HG02759 (cell line): ENCODE measurements around the gene KCNK3.

Experiments used
- ATAC-seq: cut with Tn5 transposase; IDR thresholded peaks from one replicate; pipeline ENCODE4 v1.9.1; 2021; ENCODE audit warnings: mild to moderate bottlenecking, moderate library complexity; ENCODE audit not compliant: unreplicated experiment

The KCNK3 gene

DNA sequence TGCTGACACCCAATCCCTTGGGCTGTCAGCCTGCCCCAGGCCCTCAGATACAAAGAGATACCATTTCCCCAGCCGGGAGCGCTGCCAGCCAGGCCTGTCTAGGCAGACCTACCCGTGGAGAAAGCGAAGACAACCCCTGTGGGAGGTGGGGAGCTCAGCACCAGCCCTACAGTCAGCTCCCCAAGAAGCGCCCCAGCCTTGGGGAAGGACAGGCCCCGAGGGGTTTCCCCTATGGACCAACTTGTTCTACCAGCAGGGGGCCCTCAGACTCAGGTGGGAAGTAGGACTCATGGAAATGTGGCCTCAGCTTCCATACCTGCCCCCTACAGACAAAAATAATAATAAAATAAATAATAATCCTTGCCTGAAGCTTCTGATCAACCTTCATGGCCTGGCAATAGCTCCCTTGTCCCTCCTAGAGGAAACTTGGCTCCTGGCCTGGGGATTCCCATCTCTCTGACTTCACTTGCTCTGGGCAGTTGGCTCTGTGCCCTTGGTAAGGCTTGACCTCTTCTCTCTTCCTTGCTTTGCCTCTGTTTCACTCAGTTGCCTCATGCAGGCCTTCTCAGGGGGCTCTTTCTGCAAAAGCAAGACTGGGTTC, 78.6 kb downstream of the KCNK3 start:
- ATAC-seq: no peak

DNA sequence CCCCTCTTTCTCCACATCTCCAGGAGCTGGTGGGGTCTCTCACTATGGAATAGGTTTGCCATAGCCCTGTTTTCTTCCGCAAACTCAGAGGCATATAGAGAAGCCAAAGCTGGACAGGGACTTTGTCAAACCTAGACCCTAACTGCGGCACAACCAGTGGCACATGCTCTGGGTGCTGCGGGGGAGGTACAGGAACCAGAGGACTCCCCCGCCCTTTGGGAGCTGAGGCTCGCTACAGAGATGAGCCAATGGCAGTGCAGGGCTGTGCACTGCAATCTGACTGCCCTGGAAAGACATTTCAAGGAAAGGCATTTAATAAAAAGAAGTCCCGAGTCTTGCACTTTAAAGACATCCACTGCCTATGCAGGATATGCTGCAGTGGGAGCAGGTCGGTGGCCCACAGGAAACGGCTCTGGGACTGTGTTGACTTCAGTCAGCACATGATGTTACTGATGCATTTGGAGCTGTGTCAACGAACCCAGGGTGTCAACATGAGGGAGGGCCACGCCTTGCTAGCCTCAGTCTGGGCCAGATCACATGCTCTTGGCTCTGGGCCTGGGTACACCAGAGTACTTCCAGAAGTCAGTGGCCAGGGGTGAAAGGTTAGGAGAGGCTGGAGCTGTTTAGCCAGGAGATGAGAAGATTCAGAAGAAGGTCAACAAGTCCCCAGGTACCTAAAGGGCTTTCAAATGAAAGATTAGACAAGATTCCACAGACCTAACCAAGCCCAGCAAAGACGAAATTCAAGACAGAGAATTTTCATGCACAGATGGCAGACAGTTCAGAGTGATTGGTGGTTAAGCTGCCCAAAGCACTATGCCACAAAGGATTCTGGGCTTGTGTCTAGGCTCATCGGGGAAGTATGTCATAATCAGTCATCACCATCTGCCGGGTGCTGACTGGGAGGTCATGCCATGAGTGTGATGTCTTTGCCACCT, 79.8 kb downstream of the KCNK3 start:
- no peak for ATAC-seq

DNA sequence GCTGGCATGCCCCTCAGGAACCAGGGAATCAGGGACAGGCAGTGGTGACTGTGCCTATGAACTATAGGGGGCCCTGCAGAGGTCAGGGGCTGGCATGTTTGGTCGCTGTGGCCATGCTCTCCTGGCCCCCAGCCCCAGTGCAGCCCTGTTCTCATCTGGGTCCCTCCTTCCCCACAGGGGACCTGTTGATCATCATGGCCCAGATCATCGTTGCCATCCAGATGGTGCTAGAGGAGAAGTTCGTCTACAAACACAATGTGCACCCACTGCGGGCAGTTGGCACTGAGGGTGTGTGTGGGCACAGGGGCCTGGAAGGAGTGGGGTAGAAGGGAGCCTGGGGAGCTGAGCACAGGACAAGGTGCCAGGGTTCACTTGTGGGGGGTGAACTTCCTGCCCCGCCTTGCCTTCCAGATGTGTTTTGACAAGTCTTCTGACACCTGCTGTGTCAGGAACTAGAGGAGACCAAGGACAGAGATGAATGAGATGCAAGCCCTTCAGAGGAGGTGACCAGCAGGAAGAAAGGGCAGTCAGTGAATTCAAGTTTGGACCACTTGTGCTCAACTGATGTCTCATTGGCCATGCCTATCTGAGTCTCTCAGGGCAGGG, 83.8 kb downstream of the KCNK3 start:
- ATAC-seq: no peak

DNA sequence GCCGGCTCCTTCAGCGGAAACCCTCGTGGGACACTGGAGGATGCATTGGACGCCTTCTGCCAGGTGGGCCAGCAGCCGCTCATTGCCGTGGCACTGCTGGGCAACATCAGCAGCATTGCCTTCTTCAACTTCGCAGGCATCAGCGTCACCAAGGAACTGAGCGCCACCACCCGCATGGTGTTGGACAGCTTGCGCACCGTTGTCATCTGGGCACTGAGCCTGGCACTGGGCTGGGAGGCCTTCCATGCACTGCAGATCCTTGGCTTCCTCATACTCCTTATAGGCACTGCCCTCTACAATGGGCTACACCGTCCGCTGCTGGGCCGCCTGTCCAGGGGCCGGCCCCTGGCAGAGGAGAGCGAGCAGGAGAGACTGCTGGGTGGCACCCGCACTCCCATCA, 85.6 kb downstream of the KCNK3 start:
- ATAC-seq: no peak

DNA sequence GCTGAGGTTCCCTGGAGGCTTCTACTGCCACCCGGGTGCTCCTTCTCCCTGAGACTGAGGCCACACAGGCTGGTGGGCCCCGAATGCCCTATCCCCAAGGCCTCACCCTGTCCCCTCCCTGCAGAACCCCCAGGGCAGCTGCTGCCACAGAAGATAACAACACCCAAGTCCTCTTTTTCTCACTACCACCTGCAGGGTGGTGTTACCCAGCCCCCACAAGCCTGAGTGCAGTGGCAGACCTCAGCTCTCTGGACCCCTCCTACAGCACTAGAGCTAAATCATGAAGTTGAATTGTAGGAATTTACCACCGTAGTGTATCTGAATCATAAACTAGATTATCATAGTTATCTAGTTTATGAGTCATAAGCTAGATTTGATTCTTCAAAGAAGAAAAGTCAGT, 86.0 kb downstream of the KCNK3 start:
- ATAC-seq: no peak

GRCh38 chr2:26780203-26780760, 87.8 kb downstream of the KCNK3 start:
- no peak for ATAC-seq
